Activated CD8-positive, alpha-beta memory T cell treated with anti-CD3 and anti-CD28 coated beads, Interleukin-2, amount 10 ng/mL, durations not matched to agents 7 days and 5 days (primary cell): ENCODE data around the gene ZNF74. TPM values are rescaled to one million over a fixed set of nuclear protein-coding genes. Genes with fewer than 3 reads are reported as not detected.

ENCODE experiments used
- ATAC-seq: fragments of 150-1000 bp; cut with Tn5 transposase; one replicate; pipeline ENCODE4 v1.10.0; 2021; ENCODE audit warnings: moderate library complexity
- CTCF ChIA-PET: fragments of 350-600 bp; sonication (Branson Sonifier 250); formaldehyde crosslinking; loops from one replicate; lab custom pipeline; 2021; ENCODE audit warnings: antibody characterized with exemption; lab: Charles Lee
- DNase-seq: peaks from one replicate; pipeline ENCODE4 v3.0.0-alpha.2; 2020
- H3K27ac Mint-ChIP-seq: one replicate; pipeline ENCODE4 v1.8.0; 2021; ENCODE audit warnings: mild to moderate bottlenecking, mixed read lengths
- H3K27me3 Mint-ChIP-seq: one replicate; pipeline ENCODE4 v1.8.0; 2021; ENCODE audit warnings: mixed read lengths
- H3K36me3 Mint-ChIP-seq: one replicate; pipeline ENCODE4 v1.8.0; 2021; ENCODE audit warnings: mild to moderate bottlenecking, mixed read lengths
- H3K4me1 Mint-ChIP-seq: one replicate; pipeline ENCODE4 v1.8.0; 2021; ENCODE audit warnings: mixed read lengths
- H3K4me3 Mint-ChIP-seq: one replicate; pipeline ENCODE4 v1.8.0; 2021; ENCODE audit warnings: mild to moderate bottlenecking, moderate library complexity, mixed read lengths
- H3K9me3 Mint-ChIP-seq: one replicate; pipeline ENCODE4 v1.8.0; 2022; ENCODE audit warnings: low read depth, mixed read lengths
- total RNA-seq, 2 experiments: library from RNA; stranded (reverse); gene quantifications; one replicate each; pipeline ENCODE4 v1.2.3, GENCODE V29; 2021

Gene ZNF74
- total RNA-seq, 2 experiments from 2014 or later = 10.0 to 10.9 TPM

- peaks cover 7% of the 10 kb centered on the region for H3K36me3 Mint-ChIP-seq
- no peaks in the 10 kb centered on the region for H3K27me3 Mint-ChIP-seq
- DNase-seq = no peak
- H3K9me3 Mint-ChIP-seq = no peaks in the 10 kb centered on the region
- peaks cover 27% of the 10 kb centered on the region for H3K4me1 Mint-ChIP-seq
- CTCF ChIA-PET = interaction anchor here (1.4 kb wide), 1 partner anchor 20 kb away, joined by 5 read pairs; no protein-coding TSS in a partner anchor
- H3K27ac Mint-ChIP-seq = no peak overlapping the region
- ATAC-seq = no peak
- no peak overlapping the region for H3K4me3 Mint-ChIP-seq
Measured at GRCh38 chr22:20398420-20398819, 4.5 kb downstream of the ZNF74 start.

GRCh38 chr22:20399866-20400605 lies 6.1 kb downstream of the ZNF74 start:
- CTCF ChIA-PET = no interaction called here
- H3K27ac Mint-ChIP-seq = no peak overlapping the region
- H3K36me3 Mint-ChIP-seq = peaks cover 7% of the 10 kb centered on the region
- no peaks in the 10 kb centered on the region for H3K27me3 Mint-ChIP-seq
- H3K4me1 Mint-ChIP-seq = peaks cover 24% of the 10 kb centered on the region
- DNase-seq (no peak), ATAC-seq (no peak)
- no peaks in the 10 kb centered on the region for H3K9me3 Mint-ChIP-seq
- no peak overlapping the region for H3K4me3 Mint-ChIP-seq

GRCh38 chr22:20400606-20401375 lies 6.8 kb downstream of the ZNF74 start:
- H3K36me3 Mint-ChIP-seq = peaks cover 7% of the 10 kb centered on the region
- CTCF ChIA-PET = no interaction called here
- no peaks in the 10 kb centered on the region for H3K27me3 Mint-ChIP-seq
- no peak overlapping the region for H3K27ac Mint-ChIP-seq
- H3K4me1 Mint-ChIP-seq = peaks cover 17% of the 10 kb centered on the region
- DNase-seq (no peak), ATAC-seq (no peak)
- no peaks in the 10 kb centered on the region for H3K9me3 Mint-ChIP-seq
- no peak overlapping the region for H3K4me3 Mint-ChIP-seq

- no peak overlapping the region for H3K4me3 Mint-ChIP-seq
- ATAC-seq = no peak
Measured at GRCh38 chr22:20401376-20402014, 7.5 kb downstream of the ZNF74 start.

GRCh38 chr22:20402960-20403778 lies 9.2 kb downstream of the ZNF74 start:
- Mint-ChIP-seq H3K27me3 (no peaks in the 10 kb centered on the region), H3K27ac (peak overlapping the region; percentile 45), H3K36me3 (peaks cover 4% of the 10 kb centered on the region), H3K9me3 (no peaks in the 10 kb centered on the region), H3K4me3 (no peak overlapping the region), H3K4me1 (peaks cover 9% of the 10 kb centered on the region)
- DNase-seq (no peak), ATAC-seq (peak; percentile 42)
- CTCF ChIA-PET = interaction anchor here (1.5 to 1.9 kb wide), 3 partner anchors 9 to 53 kb away, joined by 3 to 9 read pairs (median 4); no protein-coding TSS in a partner anchor

More at GRCh38 chr22:20401376-20402014, 7.5 kb downstream of the ZNF74 start:
- DNase-seq = no peak
- H3K27me3 Mint-ChIP-seq = no peaks in the 10 kb centered on the region
- CTCF ChIA-PET = no interaction called here
- H3K9me3 Mint-ChIP-seq = no peaks in the 10 kb centered on the region
- H3K27ac Mint-ChIP-seq = no peak overlapping the region
- peaks cover 10% of the 10 kb centered on the region for H3K4me1 Mint-ChIP-seq
- peaks cover 7% of the 10 kb centered on the region for H3K36me3 Mint-ChIP-seq

GRCh38 chr22:20403779-20404140 lies 9.8 kb downstream of the ZNF74 start:
- Mint-ChIP-seq H3K4me3 (no peak overlapping the region), H3K27me3 (no peaks in the 10 kb centered on the region), H3K4me1 (peaks cover 9% of the 10 kb centered on the region), H3K36me3 (peaks cover 4% of the 10 kb centered on the region), H3K27ac (no peak overlapping the region), H3K9me3 (no peaks in the 10 kb centered on the region)
- CTCF ChIA-PET = interaction anchor here (1.5 to 1.9 kb wide), 3 partner anchors 9 to 52 kb away, joined by 3 to 9 read pairs (median 4); no protein-coding TSS in a partner anchor
- DNase-seq = no peak
- no peak for ATAC-seq

GRCh38 chr22:20404881-20405280 lies 10.9 kb downstream of the ZNF74 start:
- no peaks in the 10 kb centered on the region for H3K9me3 Mint-ChIP-seq
- H3K4me1 Mint-ChIP-seq = peaks cover 9% of the 10 kb centered on the region
- CTCF ChIA-PET = interaction anchor here (1.2 to 1.9 kb wide), 3 partner anchors 13 to 248 kb away, joined by 3 to 9 read pairs (median 3); no protein-coding TSS in a partner anchor
- no peak for DNase-seq
- H3K27ac Mint-ChIP-seq = no peak overlapping the region
- no peak for ATAC-seq
- no peak overlapping the region for H3K4me3 Mint-ChIP-seq
- peaks cover 4% of the 10 kb centered on the region for H3K36me3 Mint-ChIP-seq
- no peaks in the 10 kb centered on the region for H3K27me3 Mint-ChIP-seq

- H3K9me3 Mint-ChIP-seq = no peaks in the 10 kb centered on the region
- CTCF ChIA-PET = interaction anchor here (1.2 to 1.4 kb wide), 2 partner anchors 51 to 248 kb away, joined by 3 read pairs; no protein-coding TSS in a partner anchor
- no peaks in the 10 kb centered on the region for H3K27me3 Mint-ChIP-seq
- DNase-seq (no peak), ATAC-seq (no peak)
- no peak overlapping the region for H3K4me3 Mint-ChIP-seq
- no peak overlapping the region for H3K27ac Mint-ChIP-seq
- peaks cover 9% of the 10 kb centered on the region for H3K4me1 Mint-ChIP-seq
- peaks cover 4% of the 10 kb centered on the region for H3K36me3 Mint-ChIP-seq
Measured at GRCh38 chr22:20405291-20405930, 11.5 kb downstream of the ZNF74 start.

GRCh38 chr22:20405931-20406685 lies 12.2 kb downstream of the ZNF74 start:
- Mint-ChIP-seq H3K36me3 (peaks cover 4% of the 10 kb centered on the region), H3K27me3 (no peaks in the 10 kb centered on the region), H3K4me3 (no peak overlapping the region), H3K9me3 (no peaks in the 10 kb centered on the region), H3K27ac (no peak overlapping the region), H3K4me1 (peaks cover 9% of the 10 kb centered on the region)
- ATAC-seq (no peak), DNase-seq (no peak)
- CTCF ChIA-PET = interaction anchor here (1.2 kb wide), 1 partner anchor 249 kb away, joined by 3 read pairs; no protein-coding TSS in a partner anchor

GRCh38 chr22:20406686-20407408 lies 12.9 kb downstream of the ZNF74 start:
- Mint-ChIP-seq H3K9me3 (no peaks in the 10 kb centered on the region), H3K4me3 (no peak overlapping the region), H3K27ac (no peak overlapping the region), H3K36me3 (peaks cover 4% of the 10 kb centered on the region), H3K27me3 (no peaks in the 10 kb centered on the region), H3K4me1 (peaks cover 9% of the 10 kb centered on the region)
- DNase-seq (no peak), ATAC-seq (no peak)
- CTCF ChIA-PET = no interaction called here

GRCh38 chr22:20407829-20408228 lies 13.9 kb downstream of the ZNF74 start:
- peak; percentile 38 for DNase-seq
- ATAC-seq = no peak
- CTCF ChIA-PET = interaction anchor here (1.3 to 3.0 kb wide), 2 partner anchors 11 to 26 kb away, joined by 3 to 16 read pairs; no protein-coding TSS in a partner anchor
- H3K36me3 Mint-ChIP-seq = peaks cover 4% of the 10 kb centered on the region
- H3K27me3 Mint-ChIP-seq = no peaks in the 10 kb centered on the region
- H3K4me3 Mint-ChIP-seq = no peak overlapping the region
- H3K9me3 Mint-ChIP-seq = no peaks in the 10 kb centered on the region
- H3K4me1 Mint-ChIP-seq = peaks cover 9% of the 10 kb centered on the region
- H3K27ac Mint-ChIP-seq = no peak overlapping the region
